IMR-90 (cell line): ENCODE measurements around the gene DNAJC5G. TPM values are rescaled to one million over a fixed set of nuclear protein-coding genes. Genes with fewer than 3 reads are reported as not detected.

Experiments
- ATAC-seq: fragments of 200-7000 bp; cut with Tn5 transposase; 2 replicates; pipeline ENCODE4 v1.9.1; 2020; ENCODE audit warnings: low read depth, mild to moderate bottlenecking, moderate library complexity
- BruUV-seq: library from RNA; stranded (reverse); fragments of 400-500 nt; replicated peaks from 2 replicates; lab custom pipeline; 2021; lab: Mats Ljungman, UMichigan
- CTCF ChIA-PET: fragments of 300-600 bp; formaldehyde crosslinking; extraction: SDS; loops from one replicate; lab custom pipeline; 2021; ENCODE audit warnings: antibody characterized with exemption; lab: Yijun Ruan, JAX
- POLR2A ChIA-PET: fragments of 300-600 bp; sonication (Branson Sonifier 250); formaldehyde crosslinking; loops from one replicate; lab custom pipeline; 2022; ENCODE audit warnings: antibody characterized with exemption; ENCODE audit not compliant: unreplicated experiment; lab: Charles Lee
- DNase-seq: peaks from one replicate; pipeline ENCODE4 v3.0.0; 2013
- H2AFZ ChIP-seq: replicated peaks from 2 replicates; pipeline ENCODE3; 2013; ENCODE audit warnings: low read length, mild to moderate bottlenecking; ENCODE audit not compliant: poor library complexity
- H2AK5ac ChIP-seq: 2 replicates; pipeline ENCODE4 v1.6.1; 2013; ENCODE audit warnings: low read depth, low read length, inconsistent platforms
- H2AK9ac ChIP-seq: replicated peaks from 2 replicates; pipeline ENCODE3; 2013; ENCODE audit warnings: mild to moderate bottlenecking, low read depth, low read length, moderate library complexity; ENCODE audit not compliant: poor library complexity
- H2BK120ac ChIP-seq: 2 replicates; pipeline ENCODE4 v1.6.1; 2013; ENCODE audit warnings: low read depth, low read length, inconsistent platforms
- H2BK15ac ChIP-seq: 3 replicates; pipeline ENCODE4 v1.6.1; 2013; ENCODE audit warnings: low read depth, low read length, inconsistent platforms
- H2BK20ac ChIP-seq: 2 replicates; pipeline ENCODE4 v1.6.1; 2013; ENCODE audit warnings: low read depth, mild to moderate bottlenecking, inconsistent platforms, low read length, moderate library complexity
- H2BK5ac ChIP-seq: 2 replicates; pipeline ENCODE4 v1.6.1; 2013; ENCODE audit warnings: mild to moderate bottlenecking, low read depth, low read length, inconsistent platforms; ENCODE audit not compliant: poor library complexity, severe bottlenecking
- H3K14ac ChIP-seq: replicated peaks from 2 replicates; pipeline ENCODE4 v1.6.1; 2013; ENCODE audit warnings: low read depth, low read length, inconsistent platforms
- H3K18ac ChIP-seq: 2 replicates; pipeline ENCODE4 v1.6.1; 2013; ENCODE audit warnings: low read depth, low read length, control low read depth
- H3K23ac ChIP-seq: 2 replicates; pipeline ENCODE4 v1.6.1; 2013; ENCODE audit warnings: low read depth, low read length, inconsistent platforms
- H3K27ac ChIP-seq: 2 replicates; pipeline ENCODE4 v1.5.1; 2013; ENCODE audit warnings: mild to moderate bottlenecking, control low read depth, low read length; ENCODE audit not compliant: insufficient read depth
- H3K27me3 ChIP-seq: 2 replicates; pipeline ENCODE4 v1.6.1; 2013; ENCODE audit warnings: low read length; ENCODE audit not compliant: control insufficient read depth, insufficient read depth
- H3K36me3 ChIP-seq: 2 replicates; pipeline ENCODE4 v1.6.1; 2013; ENCODE audit warnings: low read length, mixed read lengths; ENCODE audit not compliant: control insufficient read depth, insufficient read depth
- H3K4ac ChIP-seq: 2 replicates; pipeline ENCODE4 v1.6.1; 2013; ENCODE audit warnings: low read depth, low read length, inconsistent platforms
- H3K4me1 ChIP-seq: 2 replicates; pipeline ENCODE4 v1.6.1; 2013; ENCODE audit warnings: low read length, mixed read lengths; ENCODE audit not compliant: control insufficient read depth, insufficient read depth
- H3K4me2 ChIP-seq: 2 replicates; pipeline ENCODE4 v1.6.1; 2013; ENCODE audit warnings: low read depth, mild to moderate bottlenecking, control low read depth, low read length, moderate library complexity
- H3K4me3 ChIP-seq: 2 replicates; pipeline ENCODE4 v1.5.1; 2013; ENCODE audit warnings: low read depth, mild to moderate bottlenecking, control low read depth, low read length, moderate library complexity; ENCODE audit not compliant: insufficient read depth
- H3K56ac ChIP-seq: 2 replicates; pipeline ENCODE4 v1.6.1; 2013; ENCODE audit warnings: low read length, inconsistent platforms; ENCODE audit not compliant: insufficient read depth; ENCODE audit errors: extremely low read depth
- H3K79me1 ChIP-seq, 2 experiments: 2 replicates each; pipeline ENCODE4 v1.6.1; 2013; ENCODE audit warnings: low read length in 2 of 2, inconsistent platforms in 1 of 2, low read depth in 1 of 2
- H3K9ac ChIP-seq: 2 replicates; pipeline ENCODE4 v1.6.1; 2013; ENCODE audit warnings: low read depth, low read length, control low read depth
- H3K9me1 ChIP-seq: 2 replicates; pipeline ENCODE4 v1.6.1; 2013; ENCODE audit warnings: low read length, inconsistent platforms; ENCODE audit not compliant: insufficient read depth
- H3K9me3 ChIP-seq: 2 replicates; pipeline ENCODE4 v1.6.1; 2013; ENCODE audit warnings: low read length; ENCODE audit not compliant: control insufficient read depth, insufficient read depth
- H4K20me1 ChIP-seq: 2 replicates; pipeline ENCODE4 v1.6.1; 2013; ENCODE audit warnings: low read length, inconsistent platforms; ENCODE audit not compliant: insufficient read depth
- H4K5ac ChIP-seq: 2 replicates; pipeline ENCODE4 v1.6.1; 2013; ENCODE audit warnings: mild to moderate bottlenecking, low read depth, low read length, control low read depth
- H4K8ac ChIP-seq, 2 experiments: 2 replicates each; pipeline ENCODE4 v1.6.1; 2013; ENCODE audit warnings: low read depth in 2 of 2, low read length in 2 of 2, control low read depth in 1 of 2, inconsistent platforms in 1 of 2
- H4K91ac ChIP-seq: 2 replicates; pipeline ENCODE4 v1.6.1; 2013; ENCODE audit warnings: low read depth, low read length, inconsistent platforms; ENCODE audit not compliant: insufficient read depth
- BHLHE40 ChIP-seq: fragments of 150-350 bp; IDR thresholded peaks from 2 replicates; pipeline ENCODE4 v1.6.1; 2016; ENCODE audit warnings: mild to moderate bottlenecking, low read depth, low read length
- CEBPB ChIP-seq: IDR thresholded peaks from 2 replicates; pipeline ENCODE4 v1.6.1; 2012; ENCODE audit warnings: low read depth, low read length, improper control_type of control experiment
- MAFK ChIP-seq: IDR thresholded peaks from 2 replicates; pipeline ENCODE4 v1.6.1; 2012; ENCODE audit warnings: low read depth, low read length, improper control_type of control experiment
- MAZ ChIP-seq: IDR thresholded peaks from 2 replicates; pipeline ENCODE4 v1.6.1; 2012; ENCODE audit warnings: low read depth, mild to moderate bottlenecking, low read length, improper control_type of control experiment, moderate library complexity, borderline replicate concordance
- RAD21 ChIP-seq: IDR thresholded peaks from 2 replicates; pipeline ENCODE4 v1.6.1; 2012; ENCODE audit warnings: low read length, improper control_type of control experiment
- RFX5 ChIP-seq: IDR thresholded peaks from 2 replicates; pipeline ENCODE4 v1.8.0; 2012; ENCODE audit warnings: low read depth, mild to moderate bottlenecking, low read length, moderate library complexity
- SMC3 ChIP-seq: fragments of 150-350 bp; IDR thresholded peaks from 2 replicates; pipeline ENCODE4 v1.6.1; 2016; ENCODE audit warnings: low read depth, mild to moderate bottlenecking, antibody characterized with exemption, low read length, moderate library complexity
- WGBS, 2 experiments: methylation state at CpG; one replicate each; pipeline versions ENCODE4 v1.1.5 to v1.1.7; 2013; ENCODE audit warnings: missing lambda C conversion rate in 2 of 2; ENCODE audit not compliant: insufficient read length in 1 of 2; ENCODE audit errors: extremely low coverage in 2 of 2; 5-methylcytosine and 5-hydroxymethylcytosine counted together
- dilution Hi-C: fragments of 300-500 bp; cut with HindIII; formaldehyde crosslinking; loops from one replicate; pipeline ENCODE4 v1.14.3; 2018; ENCODE audit warnings: low sequenced_read_pairs; ENCODE audit not compliant: unreplicated experiment
- in situ Hi-C: fragments of 300-500 bp; cut with MboI; formaldehyde crosslinking; loops from 3 replicates; pipeline ENCODE4 v1.14.3; 2019; ENCODE audit warnings: low sequenced_read_pairs, inconsistent platforms, mixed read lengths
- intact Hi-C: fragments of 100-400 bp; cut with micrococcal nuclease; formaldehyde crosslinking; loops from 2 replicates; pipeline ENCODE4 v1.10.0; 2022
- polyA plus RNA-seq, 3 experiments: library from polyadenylated mRNA; depleted of rRNA; stranded (reverse); fragments of >200 nt; gene quantifications; 2 replicates each; pipeline ENCODE4 v1.2.3, GENCODE V29; 2012; ENCODE audit warnings: low replicate concordance in 1 of 3
- total RNA-seq: library from RNA; depleted of rRNA; stranded (reverse); fragments of >200 nt; gene quantifications from 2 replicates; pipeline ENCODE4 v1.2.3, GENCODE V29; 2012
- TF ChIP-seq, protein P1 (sequence below): fragments of 150-350 bp; IDR thresholded peaks from 2 replicates; pipeline ENCODE4 v1.6.1; 2017; ENCODE audit warnings: mild to moderate bottlenecking, antibody characterized with exemption, low read length, low read depth
- TF ChIP-seq, protein P2 (sequence below): conservative IDR thresholded peaks from 2 replicates; pipeline ENCODE4 v1.5.1; 2012; ENCODE audit warnings: mild to moderate bottlenecking, low read depth, low read length, improper control_type of control experiment
- TF ChIP-seq, protein P3 (sequence below): fragments of 150-350 bp; IDR thresholded peaks from 2 replicates; pipeline ENCODE4 v1.6.1; 2016; ENCODE audit warnings: low read depth, mild to moderate bottlenecking, low read length, moderate library complexity, borderline replicate concordance

DNAJC5G gene
- total and polyA plus RNA-seq, 2 of the 4 experiments (the other 2 are of a cell fraction) = not detected

DNA sequence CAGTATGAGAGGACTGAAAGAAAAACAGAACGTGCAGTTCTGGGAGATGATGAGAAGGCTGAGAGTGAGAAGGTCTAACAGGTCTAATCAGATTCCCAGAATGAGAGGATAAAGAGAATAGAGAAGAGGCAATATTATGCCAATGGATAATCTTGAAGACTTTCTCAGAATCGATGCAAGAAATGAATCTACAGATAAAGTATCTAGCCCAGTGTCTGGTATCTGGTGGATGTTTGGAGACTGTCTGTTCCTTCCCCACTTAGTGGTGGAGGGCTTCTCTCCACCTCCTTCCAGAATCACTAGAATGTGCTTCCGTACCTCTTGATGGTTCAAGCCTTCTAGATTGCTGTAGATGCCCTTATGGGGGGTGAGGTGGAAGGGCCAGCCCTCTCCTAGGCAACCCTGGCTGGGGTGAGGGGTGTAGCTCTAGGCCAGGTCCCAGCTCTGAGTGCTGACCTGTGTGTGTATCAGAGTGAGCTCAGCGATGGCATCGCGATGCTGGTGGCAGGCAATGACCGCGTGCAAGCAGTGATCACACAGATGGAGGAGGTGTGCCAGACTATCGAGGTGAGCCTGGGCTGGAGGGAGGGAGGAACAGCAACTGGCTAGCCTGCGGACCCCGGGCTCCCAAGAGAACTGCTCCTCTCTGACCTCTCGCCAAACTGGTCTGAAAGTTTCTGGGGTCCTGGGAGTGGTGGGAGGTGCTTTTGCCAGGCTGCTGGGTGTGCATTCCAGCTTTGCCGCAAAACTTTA, 29.4 kb downstream of the DNAJC5G start:
- DNase-seq = no peak
- no peak overlapping the region for H3K4me3 ChIP-seq
- H2BK5ac ChIP-seq = no peak overlapping the region
- H2AK5ac ChIP-seq = no peak overlapping the region
- H3K27ac ChIP-seq = no peak overlapping the region
- no peaks in the 10 kb centered on the region for H3K79me1 ChIP-seq
- H2BK15ac ChIP-seq = no peak overlapping the region
- no peak overlapping the region for H2BK120ac ChIP-seq
- H3K9me3 ChIP-seq = no peaks in the 10 kb centered on the region; the same call in 1 of the 2 replicates
- ChIA-PET CTCF (interaction anchor here (1.6 kb wide), 1 partner anchor 41 kb away, joined by 8 read pairs; the partner anchor contains the start of gene SLC30A3), POLR2A (no interaction called here)
- H4K20me1 ChIP-seq = peaks cover 10% of the 10 kb centered on the region
- peak overlapping the region; percentile 45 for H2AK9ac ChIP-seq
- no peak overlapping the region for H4K5ac ChIP-seq
- no peak for TF ChIP-seq SMC3
- TF ChIP-seq RAD21 = no peak
- TF ChIP-seq CEBPB = no peak
- no peak for TF ChIP-seq RFX5
- TF ChIP-seq MAFK = no peak
- TF ChIP-seq, protein P1, sequence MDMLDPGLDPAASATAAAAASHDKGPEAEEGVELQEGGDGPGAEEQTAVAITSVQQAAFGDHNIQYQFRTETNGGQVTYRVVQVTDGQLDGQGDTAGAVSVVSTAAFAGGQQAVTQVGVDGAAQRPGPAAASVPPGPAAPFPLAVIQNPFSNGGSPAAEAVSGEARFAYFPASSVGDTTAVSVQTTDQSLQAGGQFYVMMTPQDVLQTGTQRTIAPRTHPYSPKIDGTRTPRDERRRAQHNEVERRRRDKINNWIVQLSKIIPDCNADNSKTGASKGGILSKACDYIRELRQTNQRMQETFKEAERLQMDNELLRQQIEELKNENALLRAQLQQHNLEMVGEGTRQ = no peak
- TF ChIP-seq, protein P2, sequence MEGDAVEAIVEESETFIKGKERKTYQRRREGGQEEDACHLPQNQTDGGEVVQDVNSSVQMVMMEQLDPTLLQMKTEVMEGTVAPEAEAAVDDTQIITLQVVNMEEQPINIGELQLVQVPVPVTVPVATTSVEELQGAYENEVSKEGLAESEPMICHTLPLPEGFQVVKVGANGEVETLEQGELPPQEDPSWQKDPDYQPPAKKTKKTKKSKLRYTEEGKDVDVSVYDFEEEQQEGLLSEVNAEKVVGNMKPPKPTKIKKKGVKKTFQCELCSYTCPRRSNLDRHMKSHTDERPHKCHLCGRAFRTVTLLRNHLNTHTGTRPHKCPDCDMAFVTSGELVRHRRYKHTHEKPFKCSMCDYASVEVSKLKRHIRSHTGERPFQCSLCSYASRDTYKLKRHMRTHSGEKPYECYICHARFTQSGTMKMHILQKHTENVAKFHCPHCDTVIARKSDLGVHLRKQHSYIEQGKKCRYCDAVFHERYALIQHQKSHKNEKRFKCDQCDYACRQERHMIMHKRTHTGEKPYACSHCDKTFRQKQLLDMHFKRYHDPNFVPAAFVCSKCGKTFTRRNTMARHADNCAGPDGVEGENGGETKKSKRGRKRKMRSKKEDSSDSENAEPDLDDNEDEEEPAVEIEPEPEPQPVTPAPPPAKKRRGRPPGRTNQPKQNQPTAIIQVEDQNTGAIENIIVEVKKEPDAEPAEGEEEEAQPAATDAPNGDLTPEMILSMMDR = no peak
- no peak for TF ChIP-seq BHLHE40
- no peak for TF ChIP-seq MAZ
- TF ChIP-seq, protein P3, sequence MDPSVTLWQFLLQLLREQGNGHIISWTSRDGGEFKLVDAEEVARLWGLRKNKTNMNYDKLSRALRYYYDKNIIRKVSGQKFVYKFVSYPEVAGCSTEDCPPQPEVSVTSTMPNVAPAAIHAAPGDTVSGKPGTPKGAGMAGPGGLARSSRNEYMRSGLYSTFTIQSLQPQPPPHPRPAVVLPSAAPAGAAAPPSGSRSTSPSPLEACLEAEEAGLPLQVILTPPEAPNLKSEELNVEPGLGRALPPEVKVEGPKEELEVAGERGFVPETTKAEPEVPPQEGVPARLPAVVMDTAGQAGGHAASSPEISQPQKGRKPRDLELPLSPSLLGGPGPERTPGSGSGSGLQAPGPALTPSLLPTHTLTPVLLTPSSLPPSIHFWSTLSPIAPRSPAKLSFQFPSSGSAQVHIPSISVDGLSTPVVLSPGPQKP = no peak
- no peaks in the 10 kb centered on the region; the same call in 1 of the 2 replicates for H3K4me1 ChIP-seq
- intact Hi-C loops = no loop called here
- no peaks in the 10 kb centered on the region; the same call in 1 of the 2 replicates for H3K9me1 ChIP-seq
- H3K27me3 ChIP-seq = peaks cover 41% of the 10 kb centered on the region
- H3K18ac ChIP-seq = no peak overlapping the region
- in situ Hi-C loops = no loop called here
- H3K56ac ChIP-seq = no peak overlapping the region
- H2AFZ ChIP-seq = no peak overlapping the region
- dilution Hi-C loops = no loop called here
- no peak overlapping the region for H4K91ac ChIP-seq
- 76% methylated on average over 7 of the region's 13 CpGs; no CpG with 5 or more reads in 1 of the 2 experiments for WGBS, 2 experiments
- no peak overlapping the region for H4K8ac ChIP-seq
- H3K9ac ChIP-seq = no peak overlapping the region
- no peak overlapping the region for H3K4ac ChIP-seq
- H3K14ac ChIP-seq = no peak overlapping the region
- H2BK20ac ChIP-seq = no peak overlapping the region
- H3K4me2 ChIP-seq = no peak overlapping the region
- peaks cover 6% of the 10 kb centered on the region for H3K36me3 ChIP-seq
- no peak overlapping the region for H3K23ac ChIP-seq
- no TSS peak for BruUV-seq
- no peak for ATAC-seq
